Kidney tubule cell (primary cell): ENCODE results near the gene SUSD1.

Experiments used
- DNase-seq: peaks from one replicate; pipeline ENCODE4 v3.0.0-alpha.2; 2018; ENCODE audit warnings: low spot score

The SUSD1 gene

DNA sequence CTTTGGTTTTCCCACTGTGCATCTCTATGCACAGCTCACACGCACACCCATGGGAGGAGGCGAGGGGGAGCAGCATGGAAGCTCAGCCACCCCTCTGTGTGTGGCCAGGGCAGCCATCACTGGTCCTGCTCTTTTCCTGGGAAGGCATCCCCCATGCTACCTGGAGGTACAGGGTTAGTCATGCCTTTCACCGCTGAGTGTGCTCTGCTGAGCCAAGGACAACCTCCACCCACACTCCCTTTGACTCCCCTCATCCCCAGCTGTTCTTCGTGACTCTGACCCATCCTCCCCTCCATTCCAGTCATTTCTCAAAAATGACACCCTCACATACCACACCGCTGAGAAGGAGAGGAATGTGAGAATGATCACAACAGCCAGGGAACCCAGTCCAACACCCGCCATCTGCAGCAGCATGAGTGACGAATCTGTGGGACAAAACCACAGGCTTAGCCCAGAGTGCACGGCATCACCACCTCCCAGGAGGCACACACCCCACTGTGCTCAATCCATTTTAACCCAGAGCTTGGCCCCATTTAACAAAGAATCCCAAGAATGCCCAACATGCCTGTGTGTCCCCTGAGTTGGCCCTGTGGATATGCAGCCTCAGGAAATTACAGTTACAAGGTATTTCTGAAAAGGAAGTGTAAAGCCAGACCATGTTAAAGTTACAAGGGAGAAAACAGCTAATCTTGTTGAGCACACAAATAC, 133.4 kb downstream of the SUSD1 start:
- DNase-seq: peak; percentile 100

DNA sequence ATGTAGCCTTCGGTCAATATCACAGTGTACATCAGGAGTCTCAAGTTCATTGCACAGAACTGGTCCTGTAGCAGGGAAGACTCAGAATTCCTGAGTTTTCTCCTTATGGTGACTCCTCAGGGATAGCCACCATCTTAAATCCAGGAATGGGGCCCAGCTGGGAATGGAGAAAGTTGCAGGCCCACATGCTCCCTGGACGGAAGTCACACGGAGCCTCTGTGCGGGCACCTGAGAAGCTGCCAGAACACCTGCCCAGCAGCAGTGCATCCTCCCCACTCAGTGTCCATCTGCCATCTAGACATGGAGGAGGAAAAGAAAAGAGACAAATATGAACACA, 133.9 kb downstream of the SUSD1 start:
- DNase-seq: no peak

DNA sequence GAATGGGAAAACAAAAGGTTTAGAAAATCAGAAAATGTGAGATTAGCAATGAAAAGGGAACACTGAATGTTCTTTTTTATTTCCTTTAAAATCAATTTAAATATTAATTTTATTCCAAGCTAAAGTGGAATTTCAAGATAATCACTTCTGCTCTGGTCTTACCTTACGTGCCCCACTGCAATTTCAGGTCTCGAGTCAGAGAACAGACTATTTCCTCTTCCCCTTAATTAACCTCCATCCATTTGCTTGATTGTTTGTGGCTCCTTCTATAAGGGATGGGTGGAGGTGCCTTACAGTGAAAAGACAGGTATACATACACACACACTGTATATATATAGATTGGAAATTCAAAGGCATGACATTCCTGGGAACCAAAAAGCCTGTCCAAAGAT, 137.1 kb downstream of the SUSD1 start:
- DNase-seq: no peak

DNA sequence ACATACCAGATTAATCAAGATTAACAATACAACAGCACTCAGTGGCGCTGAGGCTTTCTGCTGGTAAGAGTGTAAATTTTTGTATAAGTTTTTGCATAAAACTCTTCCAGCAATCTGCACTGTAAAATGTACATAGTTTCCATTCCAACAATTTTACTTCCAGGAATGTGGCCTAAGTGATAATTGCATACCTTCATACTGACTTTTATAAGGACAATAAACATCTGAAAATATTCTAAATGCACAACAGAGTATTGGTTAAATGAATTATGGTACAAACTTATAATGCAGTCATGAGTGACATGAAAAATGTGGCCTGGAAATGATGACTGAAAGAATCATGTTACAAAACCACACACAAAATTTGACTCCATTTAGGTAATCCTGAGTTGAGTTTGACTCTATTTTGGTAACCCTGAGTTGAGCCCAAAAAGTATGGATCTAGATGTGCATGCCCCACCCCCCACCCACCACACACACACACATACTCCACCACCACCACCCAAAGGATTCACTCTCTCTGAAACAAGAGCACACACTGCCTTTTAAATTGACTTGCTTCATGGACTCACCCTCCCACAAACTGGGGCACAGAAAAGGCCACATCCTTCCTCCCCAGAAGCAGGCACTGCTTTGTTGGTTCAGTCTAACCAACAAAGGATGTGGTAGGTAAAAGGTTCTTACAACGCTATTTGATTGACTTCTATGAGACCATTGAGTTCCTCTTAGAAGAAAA, 137.6 kb downstream of the SUSD1 start:
- peak; percentile 50 for DNase-seq

DNA sequence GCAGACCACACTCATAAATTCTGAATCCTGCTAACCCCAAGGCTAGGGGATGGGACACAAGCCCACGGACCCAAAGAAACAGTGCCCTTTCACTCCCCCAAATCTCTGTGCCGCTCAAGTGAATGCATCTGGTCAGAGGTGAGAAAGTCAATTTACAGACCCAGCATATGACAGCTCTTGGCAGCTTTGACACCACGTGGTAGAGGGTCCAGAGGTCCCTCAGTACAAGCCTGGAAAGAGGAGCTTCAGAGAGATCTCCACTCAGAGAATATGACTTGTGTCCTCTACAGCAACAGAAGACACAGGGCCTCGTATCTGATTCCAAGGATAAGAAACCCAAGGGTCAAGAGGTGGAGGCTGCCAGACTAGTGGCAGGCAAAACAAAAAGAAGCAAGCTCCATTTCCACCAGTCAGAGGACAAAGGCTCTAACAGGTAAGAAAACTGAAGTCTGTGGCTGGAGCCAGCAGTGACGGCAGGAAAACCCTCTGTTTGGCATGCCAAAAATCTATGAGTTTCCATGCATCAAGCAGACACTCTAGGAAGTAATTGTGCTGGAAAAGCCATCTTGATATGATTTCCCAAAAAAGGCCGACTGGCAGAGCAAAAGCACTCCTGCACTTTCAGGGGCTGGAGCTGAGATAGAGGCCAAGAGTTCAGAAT, 139.8 kb downstream of the SUSD1 start:
- DNase-seq: no peak

DNA sequence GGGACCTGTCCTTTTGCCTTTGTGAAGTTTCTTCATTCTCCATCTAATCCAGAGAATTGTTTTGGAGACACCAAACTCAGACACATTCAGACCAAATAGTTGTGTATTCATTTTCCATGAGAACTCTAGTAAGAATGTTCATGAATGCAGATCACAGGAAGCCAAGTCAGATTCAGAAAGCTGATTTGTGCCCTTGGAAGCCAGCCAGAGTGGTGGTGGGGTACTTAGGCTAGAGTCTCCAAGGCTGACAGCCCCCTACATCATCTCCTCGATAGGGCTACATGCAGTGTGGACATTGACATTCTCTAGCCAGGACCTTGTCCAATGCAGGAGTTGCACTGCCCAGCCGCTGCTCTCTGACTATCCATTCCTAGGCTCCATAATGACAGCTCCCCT, 140.9 kb downstream of the SUSD1 start:
- no peak for DNase-seq

DNA sequence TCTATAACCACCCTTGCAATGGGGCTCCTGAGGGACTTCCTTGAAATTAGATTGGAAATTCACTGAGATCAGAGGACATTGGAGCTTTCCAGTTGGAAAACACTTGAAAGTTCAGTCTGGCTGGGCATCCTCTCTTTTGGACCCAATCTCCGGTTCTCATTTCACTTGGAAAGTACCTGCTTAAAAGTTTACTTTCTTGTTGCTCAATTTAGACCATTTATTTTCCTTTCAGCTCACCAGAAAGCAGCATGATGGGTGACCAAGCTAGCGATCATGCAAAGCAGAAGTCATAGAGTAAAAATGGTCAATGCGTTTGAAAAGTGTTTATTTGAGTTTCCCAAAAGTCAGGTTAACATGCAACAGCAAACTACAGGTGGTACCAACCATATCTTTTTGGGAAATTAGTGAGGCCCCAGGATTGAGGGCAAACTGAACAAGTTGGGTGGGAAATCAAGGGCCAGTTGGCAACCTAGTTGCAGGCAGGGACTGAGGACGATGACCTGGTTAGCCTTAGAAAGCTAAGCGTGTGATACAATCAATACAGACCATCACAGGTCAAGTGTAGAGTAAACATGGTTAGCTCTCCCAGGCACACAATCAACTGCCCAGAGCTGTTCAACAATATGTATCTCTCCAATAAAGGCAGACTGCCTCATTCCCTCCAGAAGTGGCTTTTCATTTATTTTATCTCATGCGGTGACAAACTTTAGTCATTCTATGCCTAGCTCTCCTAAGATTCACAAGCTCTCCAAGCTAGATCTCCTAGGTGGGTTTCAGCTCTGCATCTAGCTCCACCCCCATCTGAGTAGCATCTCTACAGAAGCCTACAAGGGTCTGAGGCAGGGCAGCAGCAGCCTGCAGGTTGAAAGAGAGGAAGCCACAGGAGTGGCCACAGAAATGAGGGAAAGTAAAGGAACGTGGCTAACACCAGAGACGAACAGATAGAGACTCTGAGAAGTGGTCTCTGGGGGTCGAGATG, 141.6 kb downstream of the SUSD1 start:
- DNase-seq: no peak

DNA sequence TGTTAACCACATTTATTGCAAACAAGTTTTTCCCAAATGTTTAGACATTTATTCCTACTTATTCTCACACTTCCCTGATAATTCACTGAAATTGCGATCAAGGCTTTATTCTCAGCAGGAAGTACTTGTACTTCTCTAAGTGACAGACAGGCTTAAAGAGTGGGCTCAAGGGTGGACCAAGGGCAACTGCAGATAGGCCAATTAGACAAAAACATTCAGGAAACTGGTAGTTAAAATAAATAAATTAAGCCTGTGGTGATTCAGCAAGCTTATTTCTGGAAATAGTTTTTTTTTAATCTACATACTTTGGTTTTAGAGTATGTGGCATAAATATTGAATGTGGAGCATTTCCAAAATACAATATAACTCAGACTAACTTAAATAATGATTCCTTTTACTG, 142.4 kb downstream of the SUSD1 start:
- DNase-seq: no peak

DNA sequence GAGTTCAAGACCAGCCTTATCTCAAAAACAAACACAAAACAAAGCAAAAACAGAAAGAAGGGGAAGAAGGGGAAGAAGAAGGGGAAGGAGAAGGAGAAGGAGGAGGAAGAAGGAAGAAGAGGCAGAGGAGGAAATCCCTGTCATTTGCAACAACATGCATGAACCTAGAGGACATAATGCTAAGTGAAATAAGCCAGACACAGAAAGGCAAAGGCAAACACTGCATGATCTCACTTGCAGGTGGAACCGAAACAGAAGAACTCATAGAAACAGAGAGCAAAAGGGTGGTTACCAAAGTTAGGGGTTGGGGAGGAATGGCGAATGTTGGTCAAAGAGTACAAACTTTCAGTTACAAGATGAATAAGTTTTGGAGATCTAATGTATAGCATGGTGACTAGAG, 143.1 kb downstream of the SUSD1 start:
- no peak for DNase-seq

DNA sequence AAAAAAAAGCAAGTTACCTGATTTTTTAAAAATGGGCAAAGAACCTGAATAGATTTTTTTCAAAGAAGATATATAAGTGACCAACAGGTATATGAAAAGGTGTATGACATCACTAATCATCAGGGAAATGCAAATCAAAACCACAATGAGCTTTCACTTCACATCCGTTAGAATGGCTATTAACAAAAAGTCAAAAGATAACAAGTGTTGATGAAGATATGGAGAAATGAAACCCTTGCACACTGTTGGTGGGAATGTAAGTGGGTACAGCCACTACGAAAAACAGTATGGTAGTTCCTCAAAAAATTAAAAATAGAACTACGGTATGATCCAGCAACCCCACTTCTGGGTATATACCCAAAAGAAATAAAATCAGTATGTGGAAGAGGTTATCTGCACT, 143.7 kb downstream of the SUSD1 start:
- DNase-seq: no peak

DNA sequence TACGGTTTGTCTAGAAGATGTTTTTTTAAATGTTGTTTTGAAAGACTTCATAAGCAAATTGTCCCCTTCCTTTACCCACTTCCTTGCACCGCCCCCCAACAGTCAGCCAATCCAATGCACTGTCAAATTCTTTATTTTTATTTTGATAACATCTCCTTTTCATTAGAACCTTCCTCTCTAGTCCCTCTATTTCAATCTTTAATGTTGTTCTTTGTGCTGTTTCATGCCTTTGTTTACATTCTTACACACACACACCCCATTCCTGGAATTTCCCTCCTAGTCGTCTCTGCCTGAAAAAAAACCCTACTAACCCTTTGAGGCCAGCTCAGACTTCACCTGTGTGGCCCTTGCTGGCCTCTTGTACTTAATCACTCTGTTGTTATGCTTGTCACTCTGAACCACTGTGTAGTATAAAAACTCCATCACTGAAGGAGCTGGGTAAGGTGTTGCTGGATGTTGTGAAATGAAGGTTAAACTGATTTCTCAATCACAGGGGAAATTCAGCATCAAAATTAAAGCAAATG, 145.1 kb downstream of the SUSD1 start:
- DNase-seq: peak; percentile 94

DNA sequence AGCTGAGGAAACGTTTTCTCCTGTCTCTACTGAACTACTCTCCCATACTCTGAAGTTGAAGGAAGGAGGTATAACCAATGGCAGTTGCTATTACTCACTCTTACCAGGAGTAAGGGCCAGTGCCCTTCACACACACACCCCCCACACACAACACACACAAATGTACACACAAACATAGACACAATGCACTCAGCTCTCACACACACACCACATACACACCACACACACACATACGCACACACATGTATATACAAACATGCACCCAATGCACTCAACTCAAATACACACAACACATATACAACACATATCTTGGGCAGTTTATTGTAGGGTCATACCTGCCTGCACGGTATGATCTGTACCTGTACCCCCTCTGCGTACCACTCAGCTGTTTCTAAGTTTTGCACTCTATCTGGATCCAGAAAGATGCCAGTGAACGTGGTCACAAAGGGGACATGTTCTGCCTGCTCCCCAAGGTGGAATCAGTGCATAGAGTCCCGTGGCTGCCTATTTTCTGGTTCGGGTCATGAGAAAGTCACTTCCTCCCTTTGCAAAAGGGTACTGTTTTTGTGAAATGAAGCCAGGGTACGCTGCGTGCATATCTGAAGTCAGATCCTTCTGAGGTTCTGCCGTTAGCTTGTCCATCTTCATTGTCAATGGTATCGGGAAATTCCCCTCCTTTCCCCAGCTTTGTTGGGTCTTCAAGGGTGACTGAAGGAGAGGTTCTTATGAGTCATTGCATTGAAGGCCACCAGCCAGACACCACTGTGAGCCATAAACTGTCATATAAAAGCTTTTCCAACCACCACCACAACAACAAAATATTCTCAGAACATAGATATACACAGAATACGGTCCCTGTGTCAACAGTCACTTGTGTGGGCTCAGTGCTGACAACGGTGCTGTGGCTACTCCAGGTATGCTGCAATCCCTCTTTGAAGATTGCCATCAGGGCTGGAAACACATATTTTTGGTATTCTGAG, 146.6 kb downstream of the SUSD1 start:
- peak; percentile 93 for DNase-seq

DNA sequence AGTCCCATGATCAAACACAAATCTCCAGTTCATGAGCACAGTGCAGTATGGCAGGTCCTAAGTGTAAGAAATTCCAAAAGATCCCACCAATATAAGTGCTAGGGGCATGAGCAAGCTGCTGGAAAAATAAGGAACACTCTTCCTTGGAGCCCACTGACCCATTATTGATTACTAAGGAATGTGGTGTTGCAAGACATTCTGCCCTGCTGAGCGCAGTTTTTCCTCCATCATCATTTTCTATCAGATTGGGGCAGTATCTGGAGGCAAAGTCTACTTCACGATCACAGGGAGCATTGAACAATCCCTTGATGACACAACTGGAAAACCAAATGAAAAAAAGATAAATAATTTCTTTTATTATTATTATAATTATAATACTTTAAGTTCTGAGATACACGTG, 149.2 kb downstream of the SUSD1 start:
- DNase-seq: no peak

DNA sequence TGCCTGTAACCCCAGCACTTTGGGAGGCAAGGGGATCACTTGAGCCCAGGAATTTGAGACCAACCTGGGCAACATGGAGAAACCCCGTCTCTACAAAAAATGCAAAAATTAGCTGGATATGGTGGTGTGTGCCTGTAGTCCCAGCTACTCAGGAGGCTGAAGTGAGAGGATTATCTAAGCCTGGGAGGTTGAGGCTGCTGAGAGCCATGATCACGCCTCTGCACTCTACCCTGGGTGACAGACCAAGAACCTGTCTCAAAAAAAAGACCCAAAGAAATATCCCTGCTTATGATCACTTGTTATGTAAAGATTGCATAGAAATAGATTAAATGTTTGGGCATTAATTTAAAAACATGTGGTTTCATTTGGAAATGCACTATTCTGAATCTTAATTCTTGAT, 153.4 kb downstream of the SUSD1 start:
- DNase-seq: no peak

DNA sequence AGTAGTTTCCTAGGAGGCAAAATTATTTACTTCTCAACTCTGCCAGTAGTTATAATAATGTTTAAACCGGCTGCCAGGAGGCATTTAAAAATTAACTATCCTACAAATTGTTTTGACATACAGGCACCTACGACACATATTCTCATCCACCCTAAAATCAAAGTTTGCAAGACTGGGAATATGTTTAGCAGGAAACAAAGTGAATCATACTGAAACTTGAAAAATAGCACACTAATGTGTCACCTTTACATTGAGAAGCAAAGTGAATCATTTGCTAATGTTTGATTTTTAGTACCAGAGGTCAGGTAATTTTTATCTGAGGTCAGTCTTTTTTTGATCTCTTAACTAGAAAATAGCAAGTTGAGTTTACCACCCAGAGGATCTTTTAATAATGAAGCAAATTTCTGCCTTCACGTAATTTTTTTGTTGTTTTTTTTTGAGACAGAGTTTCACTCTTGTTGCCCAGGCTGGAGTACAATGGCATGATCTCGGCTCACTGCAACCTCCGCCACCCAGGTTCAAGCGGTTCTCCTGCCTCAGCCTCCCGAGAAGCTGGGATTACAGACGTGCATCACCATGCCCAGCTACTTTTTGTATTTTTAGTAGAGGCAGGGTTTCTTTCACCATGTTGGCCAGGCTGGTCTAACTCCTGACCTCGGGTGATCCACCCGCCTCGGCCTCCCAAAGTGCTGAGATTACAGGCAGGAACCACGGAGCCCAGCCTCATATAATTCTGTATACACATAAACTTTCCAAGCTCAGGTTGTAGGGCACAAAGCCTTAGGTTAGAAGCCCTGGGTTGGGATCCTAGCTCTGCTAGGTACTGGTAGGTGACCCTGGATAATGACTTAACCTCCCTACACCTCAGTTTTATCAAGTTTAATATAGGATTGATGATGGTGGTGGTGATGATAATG, 154.2 kb downstream of the SUSD1 start:
- DNase-seq: peak; percentile 100

DNA sequence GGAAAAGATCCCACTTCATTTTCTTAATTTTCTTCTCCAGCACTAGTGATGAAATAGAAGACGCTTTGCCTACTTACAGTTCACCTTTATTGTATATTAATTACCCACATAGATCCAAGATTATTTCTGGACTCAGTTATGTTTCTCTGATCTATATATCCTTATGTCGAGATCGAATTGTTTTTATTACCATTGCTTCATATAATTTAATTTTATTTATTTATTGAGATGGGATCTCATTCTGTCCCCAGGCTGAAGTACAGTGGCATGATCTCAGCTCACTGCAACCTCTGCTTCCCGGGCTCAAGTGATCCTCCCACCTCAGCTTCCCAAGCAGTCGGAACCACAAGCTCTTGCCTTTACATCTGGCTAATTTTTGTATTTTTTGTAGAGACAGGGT, 157.2 kb downstream of the SUSD1 start:
- no peak for DNase-seq

DNA sequence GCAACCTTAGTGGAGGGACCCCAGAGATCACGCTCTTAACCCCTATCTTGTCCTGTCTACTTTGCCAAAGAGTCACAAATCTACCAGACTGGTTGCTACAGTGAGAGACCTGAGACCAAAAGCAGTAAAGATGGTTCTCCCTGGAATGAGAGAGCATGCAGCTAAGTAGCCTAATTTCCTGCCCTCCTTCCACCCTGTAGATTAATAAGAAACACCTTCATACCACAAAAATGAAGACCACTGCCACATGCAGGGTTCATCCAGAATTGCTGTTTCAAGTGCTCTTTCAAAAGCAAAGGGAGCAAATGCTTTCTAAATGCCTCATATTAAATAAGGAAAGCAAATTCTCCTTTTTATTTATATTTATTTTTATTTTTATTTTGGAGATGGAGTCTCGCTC, 159.4 kb downstream of the SUSD1 start:
- DNase-seq: peak; percentile 50

DNA sequence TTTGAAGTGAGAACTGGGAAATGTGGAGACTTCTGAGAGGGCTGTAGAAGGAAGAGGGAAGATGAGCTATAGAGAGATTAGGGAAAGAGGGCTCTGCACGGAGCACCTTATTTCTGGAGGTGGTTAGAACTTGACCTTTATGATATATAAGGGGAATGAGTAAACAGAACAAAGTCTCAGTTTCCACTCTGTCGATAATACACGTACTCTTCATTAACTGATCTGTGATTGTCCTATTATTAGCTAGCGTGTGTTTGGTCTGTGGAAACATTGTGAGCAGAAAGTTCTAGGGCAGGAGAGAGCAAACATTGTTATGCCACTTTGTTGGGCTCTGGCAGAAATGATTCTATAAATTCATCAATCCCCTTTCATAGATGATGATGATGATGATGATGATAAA, 159.9 kb downstream of the SUSD1 start:
- DNase-seq: no peak

DNA sequence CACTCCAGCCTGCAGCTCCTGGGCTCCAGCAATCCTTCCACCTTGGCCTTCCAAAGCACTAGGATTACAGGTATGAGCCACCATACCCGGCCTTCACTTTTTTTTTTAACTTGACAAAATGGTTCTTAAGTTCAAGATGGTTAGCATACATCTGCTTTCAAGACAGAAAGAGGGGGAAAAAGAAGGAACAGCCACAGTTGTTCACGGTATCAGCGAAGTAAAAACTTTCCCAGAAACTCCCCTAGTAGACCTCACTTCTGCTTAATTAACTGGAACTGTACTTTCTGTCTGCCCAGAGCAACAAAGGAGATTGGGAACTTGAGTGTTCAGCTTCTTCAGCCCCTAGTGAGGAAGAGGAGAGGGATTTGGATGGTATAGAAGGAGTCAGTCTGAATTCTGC, 161.8 kb downstream of the SUSD1 start:
- peak; percentile 54 for DNase-seq
